Gastrocnemius medialis (tissue), 4 donors: Measurements from ENCODE around the gene ST6GALNAC6. TPM values are rescaled to one million over a fixed set of nuclear protein-coding genes. Genes with fewer than 3 reads are reported as not detected.

Experiments used
- ATAC-seq, 2 donors: fragments of 150-250 bp; one replicate each; pipeline ENCODE4 v1.9.1; 2016
- DNase-seq, 2 donors: peaks; one replicate each; pipeline ENCODE4 v3.0.0-alpha.2; 2019
- H3K27ac ChIP-seq, 4 donors: fragments of 200-600 bp; sonication (generic); 1 replicate in 1 of 4; 2 replicates in 3 of 4; pipeline ENCODE4 v1.5.1; 2016 to 2018; ENCODE audit warnings: mild to moderate bottlenecking in 2 of 4, moderate library complexity in 1 of 4
- H3K27me3 ChIP-seq, 3 donors: fragments of 200-600 bp; sonication (generic) in 2 of 3; 1 replicate in 1 of 3; 2 replicates in 2 of 3; pipeline versions ENCODE4 v1.5.1 to v1.6.0; 2016 to 2019; ENCODE audit warnings: mild to moderate bottlenecking in 1 of 3, moderate library complexity in 1 of 3
- H3K36me3 ChIP-seq, 2 donors: fragments of 200-600 bp; sonication (generic) in 1 of 2; one replicate each; pipeline ENCODE4 v1.5.1; 2017 to 2018
- H3K4me1 ChIP-seq, 2 donors: fragments of 200-600 bp; sonication (generic) in 1 of 2; one replicate each; pipeline ENCODE4 v1.5.1; 2016 to 2017; ENCODE audit warnings: mild to moderate bottlenecking in 2 of 2
- H3K4me3 ChIP-seq, 4 donors: fragments of 200-600 bp; sonication (generic) in 3 of 4; 1 replicate in 1 of 4; 2 replicates in 3 of 4; pipeline ENCODE4 v1.5.1; 2016 to 2019; ENCODE audit warnings: mild to moderate bottlenecking in 2 of 4
- H3K9me3 ChIP-seq, 3 donors: fragments of 200-600 bp; sonication (generic) in 2 of 3; 1 replicate in 1 of 3; 2 replicates in 2 of 3; pipeline ENCODE4 v1.5.1; 2016 to 2019
- POLR2A ChIP-seq, 2 donors: fragments of 450-650 bp; IDR thresholded peaks; one replicate each; pipeline ENCODE4 v1.6.1; 2017; ENCODE audit warnings: antibody characterized with exemption in 2 of 2, mild to moderate bottlenecking in 2 of 2, moderate library complexity in 2 of 2
- in situ Hi-C, 4 donors: fragments of 200-750 bp; cut with MboI; loops; one replicate each; pipeline versions ENCODE4 v1.15.0 to v1.8.0; 2017; ENCODE audit warnings: low sequenced_read_pairs in 4 of 4
- intact Hi-C: fragments of 100-400 bp; cut with DNase I; formaldehyde crosslinking; loops from one replicate; pipeline ENCODE4 v1.15.1; 2023; ENCODE audit warnings: low total_unique reads
- total RNA-seq, 4 donors: library from RNA; depleted of rRNA; stranded (reverse); fragments of >200 nt; gene quantifications; one replicate each; pipeline versions ENCODE4 v1.1.0 to v1.2.3, GENCODE V29; 2016
- TF ChIP-seq, protein P1 (sequence below), 5 experiments: fragments of 450-650 bp in 3 of 5; fragments of 200-600 bp in 2 of 5; sonication (generic) in 2 of 5; IDR thresholded peaks in 4 of 5; conservative IDR thresholded peaks in 1 of 5; 1 replicate in 4 of 5; 2 replicates in 1 of 5; pipeline ENCODE4 v1.5.1; 2016 to 2019; ENCODE audit warnings: antibody characterized with exemption in 5 of 5, mild to moderate bottlenecking in 3 of 5, moderate library complexity in 3 of 5

The ST6GALNAC6 gene
- total RNA-seq, 4 donors from 2014 or later, result 46.7 to 69.3 (median 56.9) TPM

GRCh38 chr9:127908660-127908926 is 9.2 kb upstream of the ST6GALNAC6 start:
- no peak overlapping the region for H3K4me3 ChIP-seq
- in situ Hi-C loops, result loop anchor here in 1 of 4 donors (25.0 kb wide), 1 partner anchor 671 kb away; no protein-coding TSS in a partner anchor
- DNase-seq (no peak), ATAC-seq (no peak)
- no peak overlapping the region for H3K27ac ChIP-seq
- peaks cover 12 to 13% of the 10 kb centered on the region in 2 donors for H3K4me1 ChIP-seq
- no peaks in the 10 kb centered on the region for H3K27me3 ChIP-seq
- H3K9me3 ChIP-seq, result no peaks in the 10 kb centered on the region
- peaks cover 0 to 32% of the 10 kb centered on the region in 2 donors for H3K36me3 ChIP-seq
- intact Hi-C loops, result no loop called here
- TF ChIP-seq POLR2A (IDR thresholded peaks at IDR 0.05), result no peak
- TF ChIP-seq, protein P1, sequence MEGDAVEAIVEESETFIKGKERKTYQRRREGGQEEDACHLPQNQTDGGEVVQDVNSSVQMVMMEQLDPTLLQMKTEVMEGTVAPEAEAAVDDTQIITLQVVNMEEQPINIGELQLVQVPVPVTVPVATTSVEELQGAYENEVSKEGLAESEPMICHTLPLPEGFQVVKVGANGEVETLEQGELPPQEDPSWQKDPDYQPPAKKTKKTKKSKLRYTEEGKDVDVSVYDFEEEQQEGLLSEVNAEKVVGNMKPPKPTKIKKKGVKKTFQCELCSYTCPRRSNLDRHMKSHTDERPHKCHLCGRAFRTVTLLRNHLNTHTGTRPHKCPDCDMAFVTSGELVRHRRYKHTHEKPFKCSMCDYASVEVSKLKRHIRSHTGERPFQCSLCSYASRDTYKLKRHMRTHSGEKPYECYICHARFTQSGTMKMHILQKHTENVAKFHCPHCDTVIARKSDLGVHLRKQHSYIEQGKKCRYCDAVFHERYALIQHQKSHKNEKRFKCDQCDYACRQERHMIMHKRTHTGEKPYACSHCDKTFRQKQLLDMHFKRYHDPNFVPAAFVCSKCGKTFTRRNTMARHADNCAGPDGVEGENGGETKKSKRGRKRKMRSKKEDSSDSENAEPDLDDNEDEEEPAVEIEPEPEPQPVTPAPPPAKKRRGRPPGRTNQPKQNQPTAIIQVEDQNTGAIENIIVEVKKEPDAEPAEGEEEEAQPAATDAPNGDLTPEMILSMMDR (IDR thresholded peaks at IDR 0.05 in 4 of 5, conservative IDR thresholded peaks at IDR 0.05 in 1 of 5), result no peak

GRCh38 chr9:127907867-127908659 is 8.7 kb upstream of the ST6GALNAC6 start:
- in situ Hi-C loops, result loop anchor here in 1 of 4 donors (25.0 kb wide), 1 partner anchor 671 kb away; no protein-coding TSS in a partner anchor
- H3K9me3 ChIP-seq, result no peaks in the 10 kb centered on the region
- H3K27ac ChIP-seq, result no peak overlapping the region
- H3K27me3 ChIP-seq, result no peaks in the 10 kb centered on the region
- H3K36me3 ChIP-seq, result peaks cover 0 to 27% of the 10 kb centered on the region in 2 donors
- no peak overlapping the region for H3K4me3 ChIP-seq
- TF ChIP-seq, protein P1 (IDR thresholded peaks at IDR 0.05 in 4 of 5, conservative IDR thresholded peaks at IDR 0.05 in 1 of 5), result no peak
- no peak for TF ChIP-seq POLR2A (IDR thresholded peaks at IDR 0.05)
- H3K4me1 ChIP-seq, result peaks cover 14 to 17% of the 10 kb centered on the region in 2 donors
- intact Hi-C loops, result no loop called here
- DNase-seq (no peak), ATAC-seq (no peak)

GRCh38 chr9:127905788-127906191 is 6.4 kb upstream of the ST6GALNAC6 start:
- Histone ChIP-seq H3K4me3 (no peak overlapping the region), H3K27me3 (no peaks in the 10 kb centered on the region), H3K4me1 (peaks cover 14 to 15% of the 10 kb centered on the region in 2 donors), H3K36me3 (peaks cover 0 to 17% of the 10 kb centered on the region in 2 donors), H3K27ac (peak overlapping the region in 3 of 4 donors; percentile 63 to 75 (median 69)), H3K9me3 (no peaks in the 10 kb centered on the region)
- intact Hi-C loops, result no loop called here
- DNase-seq, result no peak
- ATAC-seq, result no peak
- no peak for TF ChIP-seq POLR2A (IDR thresholded peaks at IDR 0.05)
- TF ChIP-seq, protein P1 (IDR thresholded peaks at IDR 0.05 in 4 of 5, conservative IDR thresholded peaks at IDR 0.05 in 1 of 5), result no peak
- in situ Hi-C loops, result loop anchor here in 1 of 4 donors (25.0 kb wide), 1 partner anchor 668 kb away; no protein-coding TSS in a partner anchor

- Histone ChIP-seq H3K9me3 (no peaks in the 10 kb centered on the region), H3K27ac (peak overlapping the region; percentile 9 to 75 (median 66)), H3K4me1 (peaks cover 14 to 15% of the 10 kb centered on the region in 2 donors), H3K4me3 (no peak overlapping the region), H3K36me3 (peaks cover 0 to 17% of the 10 kb centered on the region in 2 donors), H3K27me3 (no peaks in the 10 kb centered on the region)
- intact Hi-C loops (no loop called here), in situ Hi-C loops (loop anchor here in 1 of 4 donors (25.0 kb wide), 1 partner anchor 668 kb away; no protein-coding TSS in a partner anchor)
- TF ChIP-seq, protein P1 (IDR thresholded peaks at IDR 0.05 in 4 of 5, conservative IDR thresholded peaks at IDR 0.05 in 1 of 5), result no peak
- no peak for TF ChIP-seq POLR2A (IDR thresholded peaks at IDR 0.05)
- DNase-seq (no peak), ATAC-seq (no peak)
These were observed 5.8 kb upstream of the ST6GALNAC6 start for GRCh38 chr9:127905004-127905728.
